GM12892 (cell line): ENCODE data around the gene GSTP1.

ENCODE experiments used
- POLR2A ChIP-seq: IDR thresholded peaks from 2 replicates; pipeline ENCODE4 v1.6.1; 2011; ENCODE audit warnings: low read depth, low read length, control low read depth
- POLR2AphosphoS5 ChIP-seq: IDR thresholded peaks from 2 replicates; pipeline ENCODE4 v1.6.1; 2011; ENCODE audit warnings: low read depth, low read length, control low read depth
- TAF1 ChIP-seq: IDR thresholded peaks from 2 replicates; pipeline ENCODE4 v1.6.1; 2011; ENCODE audit warnings: low read depth, mild to moderate bottlenecking, control low read depth, low read length, borderline replicate concordance

- TF ChIP-seq POLR2AphosphoS5 (peak; percentile 86), POLR2A (peak; percentile 90), TAF1 (peak; percentile 70; the same call in 1 of the 2 replicates)
Measured at GRCh38 chr11:67606492-67607295, 23.1 kb downstream of the GSTP1 start, which contains the start of gene NDUFV1.
